Stimulated activated CD4-positive, alpha-beta T cell treated with anti-CD3 and anti-CD28 coated beads, Interleukin-4, amount 100 ng/mL, for 48 hours (primary cell): ENCODE data around the gene BRCA2.

Experiments
- DNase-seq, 2 donors: peaks; one replicate each; pipeline ENCODE4 v3.0.0-alpha.2; 2020; ENCODE audit warnings: low read depth in 2 of 2

Gene BRCA2

GRCh38 chr13:32429433-32429909 is 114.2 kb downstream of the BRCA2 start:
- DNase-seq = no peak

GRCh38 chr13:32430018-32430747 is 114.9 kb downstream of the BRCA2 start:
- no peak for DNase-seq

- no peak for DNase-seq
These were observed 116.1 kb downstream of the BRCA2 start for GRCh38 chr13:32431361-32431760.

GRCh38 chr13:32432856-32433255 is 117.5 kb downstream of the BRCA2 start:
- DNase-seq = no peak

GRCh38 chr13:32438871-32439270 is 123.6 kb downstream of the BRCA2 start:
- no peak for DNase-seq

GRCh38 chr13:32443111-32443510 is 127.8 kb downstream of the BRCA2 start:
- no peak for DNase-seq

- DNase-seq = no peak
These were observed 130.2 kb downstream of the BRCA2 start for GRCh38 chr13:32445461-32445860.

- DNase-seq = no peak
These were observed 130.9 kb downstream of the BRCA2 start for GRCh38 chr13:32446220-32446619.

GRCh38 chr13:32446773-32447465 is 131.6 kb downstream of the BRCA2 start:
- DNase-seq = no peak

GRCh38 chr13:32447894-32448623 is 132.8 kb downstream of the BRCA2 start:
- no peak for DNase-seq

GRCh38 chr13:32448972-32449371 is 133.7 kb downstream of the BRCA2 start:
- DNase-seq = no peak
